Panc1 (cell line): ENCODE data around the gene PRPF31. TPM values are rescaled to one million over a fixed set of nuclear protein-coding genes. Genes with fewer than 3 reads are reported as not detected.
A peak's percentile ranks its signal among the peaks of the same experiment; 100 is the strongest.

Experiments
- ATAC-seq: fragments of 200-7000 bp; cut with Tn5 transposase; 2 replicates; pipeline ENCODE4 v1.9.1; 2020; ENCODE audit warnings: mild to moderate bottlenecking, moderate library complexity
- BruUV-seq: library from RNA; stranded (reverse); fragments of 400-500 nt; replicated peaks from 2 replicates; lab custom pipeline; 2021; lab: Mats Ljungman, UMichigan
- CTCF ChIA-PET: fragments of 300-600 bp; sonication (Branson Sonifier 250); formaldehyde crosslinking; loops from one replicate; lab custom pipeline; 2022; ENCODE audit warnings: antibody characterized with exemption; lab: Charles Lee
- POLR2A ChIA-PET: fragments of 300-600 bp; sonication (Branson Sonifier 250); formaldehyde crosslinking; loops from one replicate; lab custom pipeline; 2022; ENCODE audit warnings: antibody characterized with exemption; lab: Charles Lee
- DNase-seq: peaks from one replicate; pipeline ENCODE4 v3.0.0-alpha.2; 2010; ENCODE audit warnings: low read depth, low spot score
- H3K27ac ChIP-seq: 2 replicates; pipeline ENCODE4 v1.5.1; 2011; ENCODE audit warnings: mild to moderate bottlenecking, low read length, inconsistent platforms
- H3K27me3 ChIP-seq: fragments of 200-500 bp; sonication (Bioruptor generic); 2 replicates; pipeline ENCODE4 v1.6.0; 2014; ENCODE audit warnings: low read length, inconsistent platforms; ENCODE audit not compliant: control insufficient read depth, insufficient read depth
- H3K36me3 ChIP-seq: fragments of 200-500 bp; sonication (Bioruptor generic); 2 replicates; pipeline ENCODE4 v1.5.1; 2014; ENCODE audit warnings: inconsistent platforms, mild to moderate bottlenecking, low read length, moderate library complexity; ENCODE audit not compliant: control insufficient read depth, insufficient read depth
- H3K4me1 ChIP-seq: 2 replicates; pipeline ENCODE4 v1.5.1; 2011; ENCODE audit warnings: inconsistent platforms, mild to moderate bottlenecking, low read length, moderate library complexity; ENCODE audit not compliant: control insufficient read depth, insufficient read depth
- H3K4me3 ChIP-seq, 2 experiments: 2 replicates each; pipeline ENCODE4 v1.5.1; 2011 to 2012; ENCODE audit warnings: low read depth in 2 of 2, low read length in 2 of 2, mild to moderate bottlenecking in 2 of 2, inconsistent platforms in 1 of 2, moderate library complexity in 1 of 2
- H3K9me3 ChIP-seq: fragments of 200-500 bp; sonication (Bioruptor generic); 2 replicates; pipeline ENCODE4 v1.5.1; 2014; ENCODE audit warnings: low read depth, mild to moderate bottlenecking, inconsistent platforms, low read length, moderate library complexity; ENCODE audit not compliant: control insufficient read depth, insufficient read depth
- POLR2AphosphoS5 ChIP-seq: IDR thresholded peaks from 2 replicates; pipeline ENCODE4 v1.6.1; 2012; ENCODE audit warnings: mild to moderate bottlenecking, low read depth, low read length, moderate library complexity
- SIN3A ChIP-seq: IDR thresholded peaks from 2 replicates; pipeline ENCODE4 v1.6.1; 2012; ENCODE audit warnings: low read depth, mild to moderate bottlenecking, low read length, moderate library complexity, borderline replicate concordance; ENCODE audit not compliant: insufficient read depth
- TCF7L2 ChIP-seq: IDR thresholded peaks from 2 replicates; pipeline ENCODE4 v1.6.1; 2011; ENCODE audit warnings: mild to moderate bottlenecking, low read depth, low read length, inconsistent platforms
- in situ Hi-C: cut with HindIII; loops from 2 replicates; pipeline ENCODE4 v1.10.0; 2016; ENCODE audit warnings: low sequenced_read_pairs, low pct_unique_long_range_greater_than_20kb
- intact Hi-C: fragments of 100-400 bp; cut with micrococcal nuclease; formaldehyde crosslinking; loops from one replicate; pipeline ENCODE4 v1.10.0; 2022; ENCODE audit not compliant: unreplicated experiment
- total RNA-seq: library from RNA; stranded (reverse); gene quantifications from one replicate; pipeline ENCODE4 v1.2.1, GENCODE V29; 2021; ENCODE audit not compliant: unreplicated experiment
- TF ChIP-seq, protein P1 (sequence below), 2 experiments: IDR thresholded peaks; 2 replicates each; pipeline ENCODE4 v1.6.1; 2011 to 2012; ENCODE audit warnings: low read depth in 2 of 2, control low read depth in 1 of 2, low read length in 1 of 2, mild to moderate bottlenecking in 1 of 2, moderate library complexity in 1 of 2; ENCODE audit not compliant: insufficient read depth in 1 of 2
- TF ChIP-seq, protein P2 (sequence below): fragments of 450-650 bp; IDR thresholded peaks from 2 replicates; pipeline ENCODE4 v1.5.1; 2017; ENCODE audit warnings: mild to moderate bottlenecking

Gene PRPF31
- total RNA-seq, 1 experiment from 2014 or later = 117 TPM

DNA sequence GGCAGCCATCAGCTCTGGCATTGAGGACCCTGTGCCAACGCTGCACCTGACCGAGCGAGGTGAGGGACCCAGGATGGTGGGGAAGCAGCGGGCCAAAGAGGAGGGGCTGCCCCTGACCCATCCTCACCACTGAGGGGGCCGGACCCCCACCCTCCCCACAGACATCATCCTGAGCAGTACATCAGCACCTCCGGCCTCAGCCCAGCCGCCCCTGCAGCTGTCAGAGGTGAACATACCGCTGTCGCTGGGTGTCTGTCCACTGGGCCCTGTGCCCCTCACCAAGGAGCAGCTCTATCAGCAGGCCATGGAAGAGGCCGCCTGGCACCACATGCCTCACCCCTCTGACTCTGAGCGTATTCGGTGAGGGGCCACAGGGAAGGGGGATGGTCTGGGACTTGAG, 36.7 kb downstream of the PRPF31 start:
- Histone ChIP-seq H3K4me3 (no peak overlapping the region), H3K4me1 (peaks cover 15% of the 10 kb centered on the region), H3K27ac (no peak overlapping the region), H3K9me3 (no peaks in the 10 kb centered on the region), H3K27me3 (no peaks in the 10 kb centered on the region), H3K36me3 (peaks cover 22% of the 10 kb centered on the region)
- ATAC-seq (no peak), DNase-seq (no peak)
- no TSS peak for BruUV-seq
- POLR2A ChIA-PET = no interaction called here
- in situ Hi-C loops = no loop called here
- CTCF ChIA-PET = no interaction called here
- TF ChIP-seq POLR2AphosphoS5 (no peak), TCF7L2 (no peak), SIN3A (no peak)
- TF ChIP-seq, protein P1, sequence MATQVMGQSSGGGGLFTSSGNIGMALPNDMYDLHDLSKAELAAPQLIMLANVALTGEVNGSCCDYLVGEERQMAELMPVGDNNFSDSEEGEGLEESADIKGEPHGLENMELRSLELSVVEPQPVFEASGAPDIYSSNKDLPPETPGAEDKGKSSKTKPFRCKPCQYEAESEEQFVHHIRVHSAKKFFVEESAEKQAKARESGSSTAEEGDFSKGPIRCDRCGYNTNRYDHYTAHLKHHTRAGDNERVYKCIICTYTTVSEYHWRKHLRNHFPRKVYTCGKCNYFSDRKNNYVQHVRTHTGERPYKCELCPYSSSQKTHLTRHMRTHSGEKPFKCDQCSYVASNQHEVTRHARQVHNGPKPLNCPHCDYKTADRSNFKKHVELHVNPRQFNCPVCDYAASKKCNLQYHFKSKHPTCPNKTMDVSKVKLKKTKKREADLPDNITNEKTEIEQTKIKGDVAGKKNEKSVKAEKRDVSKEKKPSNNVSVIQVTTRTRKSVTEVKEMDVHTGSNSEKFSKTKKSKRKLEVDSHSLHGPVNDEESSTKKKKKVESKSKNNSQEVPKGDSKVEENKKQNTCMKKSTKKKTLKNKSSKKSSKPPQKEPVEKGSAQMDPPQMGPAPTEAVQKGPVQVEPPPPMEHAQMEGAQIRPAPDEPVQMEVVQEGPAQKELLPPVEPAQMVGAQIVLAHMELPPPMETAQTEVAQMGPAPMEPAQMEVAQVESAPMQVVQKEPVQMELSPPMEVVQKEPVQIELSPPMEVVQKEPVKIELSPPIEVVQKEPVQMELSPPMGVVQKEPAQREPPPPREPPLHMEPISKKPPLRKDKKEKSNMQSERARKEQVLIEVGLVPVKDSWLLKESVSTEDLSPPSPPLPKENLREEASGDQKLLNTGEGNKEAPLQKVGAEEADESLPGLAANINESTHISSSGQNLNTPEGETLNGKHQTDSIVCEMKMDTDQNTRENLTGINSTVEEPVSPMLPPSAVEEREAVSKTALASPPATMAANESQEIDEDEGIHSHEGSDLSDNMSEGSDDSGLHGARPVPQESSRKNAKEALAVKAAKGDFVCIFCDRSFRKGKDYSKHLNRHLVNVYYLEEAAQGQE (IDR thresholded peaks at IDR 0.05; ENCODE audit: insufficient read depth in 1 of 2, low read depth in 2 of 2, low read length in 1 of 2) = no peak
- TF ChIP-seq, protein P2, sequence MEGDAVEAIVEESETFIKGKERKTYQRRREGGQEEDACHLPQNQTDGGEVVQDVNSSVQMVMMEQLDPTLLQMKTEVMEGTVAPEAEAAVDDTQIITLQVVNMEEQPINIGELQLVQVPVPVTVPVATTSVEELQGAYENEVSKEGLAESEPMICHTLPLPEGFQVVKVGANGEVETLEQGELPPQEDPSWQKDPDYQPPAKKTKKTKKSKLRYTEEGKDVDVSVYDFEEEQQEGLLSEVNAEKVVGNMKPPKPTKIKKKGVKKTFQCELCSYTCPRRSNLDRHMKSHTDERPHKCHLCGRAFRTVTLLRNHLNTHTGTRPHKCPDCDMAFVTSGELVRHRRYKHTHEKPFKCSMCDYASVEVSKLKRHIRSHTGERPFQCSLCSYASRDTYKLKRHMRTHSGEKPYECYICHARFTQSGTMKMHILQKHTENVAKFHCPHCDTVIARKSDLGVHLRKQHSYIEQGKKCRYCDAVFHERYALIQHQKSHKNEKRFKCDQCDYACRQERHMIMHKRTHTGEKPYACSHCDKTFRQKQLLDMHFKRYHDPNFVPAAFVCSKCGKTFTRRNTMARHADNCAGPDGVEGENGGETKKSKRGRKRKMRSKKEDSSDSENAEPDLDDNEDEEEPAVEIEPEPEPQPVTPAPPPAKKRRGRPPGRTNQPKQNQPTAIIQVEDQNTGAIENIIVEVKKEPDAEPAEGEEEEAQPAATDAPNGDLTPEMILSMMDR = no peak
- intact Hi-C loops = no loop called here

DNA sequence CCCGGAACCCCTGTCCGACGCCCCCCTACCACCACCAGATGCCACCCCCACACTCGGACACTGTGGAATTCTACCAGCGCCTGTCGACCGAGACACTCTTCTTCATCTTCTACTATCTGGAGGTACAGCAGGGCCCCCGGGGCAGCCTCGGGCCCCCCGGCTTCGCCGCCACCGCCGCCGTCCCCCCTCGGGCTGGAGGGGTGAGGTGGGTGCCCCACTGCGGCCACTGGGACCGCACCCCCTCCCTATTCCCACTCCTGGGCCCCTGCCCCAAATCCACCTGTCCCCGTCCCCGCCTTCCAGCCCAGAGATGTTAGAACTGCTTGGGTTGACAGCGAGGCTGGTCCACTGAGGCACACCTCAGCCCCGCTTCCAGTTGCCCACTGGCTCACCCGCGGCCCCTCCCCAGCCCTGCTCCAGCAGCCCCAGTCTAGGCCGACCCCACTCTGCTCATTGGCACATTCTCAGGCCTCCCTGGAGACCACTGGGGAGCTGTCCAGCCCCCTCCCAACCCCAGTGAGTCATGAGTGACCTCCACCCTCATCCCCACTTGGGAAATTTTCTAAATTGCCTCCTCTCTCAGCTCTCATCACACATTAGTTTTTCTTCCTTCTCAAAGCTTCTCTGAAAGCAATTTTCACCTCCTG, 37.4 kb downstream of the PRPF31 start:
- POLR2A ChIA-PET = no interaction called here
- Histone ChIP-seq H3K27ac (no peak overlapping the region), H3K4me3 (no peak overlapping the region), H3K36me3 (peaks cover 22% of the 10 kb centered on the region), H3K9me3 (no peaks in the 10 kb centered on the region), H3K27me3 (no peaks in the 10 kb centered on the region), H3K4me1 (peaks cover 18% of the 10 kb centered on the region)
- no peak for ATAC-seq
- in situ Hi-C loops (no loop called here), intact Hi-C loops (no loop called here)
- BruUV-seq = no TSS peak
- CTCF ChIA-PET = no interaction called here
- peak; percentile 22; the same call in 1 of the 2 replicates for TF ChIP-seq POLR2AphosphoS5
- TF ChIP-seq, protein P2 = no peak
- DNase-seq = no peak
